ENCODE data around the gene ADGRG1. TPM values are rescaled to one million over a fixed set of nuclear protein-coding genes. Genes with fewer than 3 reads are reported as not detected.
A peak's percentile ranks its signal among the peaks of the same experiment; 100 is the strongest.

The ADGRG1 gene
- total RNA-seq, 2 experiments from 2014 or later, result 3.3 to 3.7 TPM

- ATAC-seq, result no peak
- Mint-ChIP-seq H3K27ac (peak overlapping the region; percentile 44), H3K36me3 (ENCODE audit: low read depth) (no peaks in the 10 kb centered on the region), H3K4me3 (no peak overlapping the region), H3K4me1 (ENCODE audit: low read depth) (peaks cover 55% of the 10 kb centered on the region), H3K9me3 (ENCODE audit: insufficient read depth) (no peaks in the 10 kb centered on the region), H3K27me3 (ENCODE audit: low read depth) (no peaks in the 10 kb centered on the region)
- POLR2A ChIA-PET, result interaction anchor here (0.7 to 5.4 kb wide), 6 partner anchors 12 to 89 kb away, joined by 3 to 33 read pairs (median 6); partner anchors contain the start of gene KATNB1
- DNase-seq, result no peak
- CTCF ChIA-PET, result interaction anchor here (1.2 to 9.3 kb wide), 8 partner anchors 9 to 71 kb away, joined by 3 to 244 read pairs (median 66); no protein-coding TSS in a partner anchor
Measured at GRCh38 chr16:57646388-57647039, 18.1 kb downstream of the ADGRG1 start.

- DNase-seq (no peak), ATAC-seq (no peak)
- no peaks in the 10 kb centered on the region for H3K9me3 Mint-ChIP-seq (ENCODE audit: insufficient read depth)
- H3K4me3 Mint-ChIP-seq, result peak overlapping the region; percentile 30
- H3K36me3 Mint-ChIP-seq (ENCODE audit: low read depth), result no peaks in the 10 kb centered on the region
- ChIA-PET CTCF (interaction anchor here (1.2 to 9.3 kb wide), 14 partner anchors 10 to 104 kb away, joined by 3 to 244 read pairs (median 17); partner anchors contain the start of gene ADGRG5), POLR2A (interaction anchor here (0.6 to 5.4 kb wide), 7 partner anchors 13 to 103 kb away, joined by 3 to 33 read pairs (median 10); partner anchors contain the start of gene KATNB1)
- H3K27ac Mint-ChIP-seq, result peak overlapping the region; percentile 82
- H3K4me1 Mint-ChIP-seq (ENCODE audit: low read depth), result peaks cover 62% of the 10 kb centered on the region
- no peaks in the 10 kb centered on the region for H3K27me3 Mint-ChIP-seq (ENCODE audit: low read depth)
Measured at GRCh38 chr16:57647136-57647875, 18.9 kb downstream of the ADGRG1 start.

- Mint-ChIP-seq H3K36me3 (ENCODE audit: low read depth) (no peaks in the 10 kb centered on the region), H3K9me3 (ENCODE audit: insufficient read depth) (no peaks in the 10 kb centered on the region), H3K27ac (peak overlapping the region; percentile 82), H3K4me1 (ENCODE audit: low read depth) (peaks cover 64% of the 10 kb centered on the region), H3K27me3 (ENCODE audit: low read depth) (no peaks in the 10 kb centered on the region), H3K4me3 (peak overlapping the region; percentile 30)
- ChIA-PET CTCF (interaction anchor here (1.0 to 9.3 kb wide), 23 partner anchors 8 to 151 kb away, joined by 3 to 244 read pairs (median 10); partner anchors contain the start of genes ADGRG5 and KATNB1), POLR2A (interaction anchor here (1.4 to 5.4 kb wide), 4 partner anchors 38 to 71 kb away, joined by 10 to 33 read pairs (median 12); no protein-coding TSS in a partner anchor)
- ATAC-seq (no peak), DNase-seq (peak; percentile 42)
Measured at GRCh38 chr16:57648125-57648524, 19.7 kb downstream of the ADGRG1 start.

GRCh38 chr16:57648581-57649442 is 20.4 kb downstream of the ADGRG1 start:
- H3K9me3 Mint-ChIP-seq (ENCODE audit: insufficient read depth), result no peaks in the 10 kb centered on the region
- DNase-seq, result peak; percentile 93
- peak overlapping the region; percentile 82 for H3K27ac Mint-ChIP-seq
- POLR2A ChIA-PET, result interaction anchor here (1.8 to 5.4 kb wide), 3 partner anchors 39 to 72 kb away, joined by 11 to 33 read pairs (median 12); no protein-coding TSS in a partner anchor
- CTCF ChIA-PET, result interaction anchor here (0.6 to 9.3 kb wide), 34 partner anchors 9 to 267 kb away, joined by 3 to 244 read pairs (median 7); partner anchors contain the start of genes ADGRG3, ADGRG5 and KATNB1
- peaks cover 59% of the 10 kb centered on the region for H3K4me1 Mint-ChIP-seq (ENCODE audit: low read depth)
- no peaks in the 10 kb centered on the region for H3K36me3 Mint-ChIP-seq (ENCODE audit: low read depth)
- peak; percentile 67 for ATAC-seq
- no peaks in the 10 kb centered on the region for H3K27me3 Mint-ChIP-seq (ENCODE audit: low read depth)
- H3K4me3 Mint-ChIP-seq, result no peak overlapping the region

- Mint-ChIP-seq H3K9me3 (ENCODE audit: insufficient read depth) (no peaks in the 10 kb centered on the region), H3K4me1 (ENCODE audit: low read depth) (peaks cover 59% of the 10 kb centered on the region), H3K36me3 (ENCODE audit: low read depth) (no peaks in the 10 kb centered on the region), H3K4me3 (no peak overlapping the region), H3K27ac (peak overlapping the region; percentile 82), H3K27me3 (ENCODE audit: low read depth) (no peaks in the 10 kb centered on the region)
- DNase-seq (no peak), ATAC-seq (no peak)
- ChIA-PET CTCF (interaction anchor here (0.6 to 9.3 kb wide), 20 partner anchors 12 to 118 kb away, joined by 3 to 244 read pairs (median 4); partner anchors contain the start of genes ADGRG3, ADGRG5 and KATNB1), POLR2A (interaction anchor here (5.4 kb wide), 1 partner anchor 57 kb away, joined by 33 read pairs; no protein-coding TSS in a partner anchor)
Measured at GRCh38 chr16:57649443-57649751, 21.0 kb downstream of the ADGRG1 start.

GRCh38 chr16:57649846-57650245 is 21.4 kb downstream of the ADGRG1 start:
- Mint-ChIP-seq H3K4me1 (ENCODE audit: low read depth) (peaks cover 59% of the 10 kb centered on the region), H3K27me3 (ENCODE audit: low read depth) (no peaks in the 10 kb centered on the region), H3K4me3 (no peak overlapping the region), H3K9me3 (ENCODE audit: insufficient read depth) (no peaks in the 10 kb centered on the region), H3K27ac (peak overlapping the region; percentile 11), H3K36me3 (ENCODE audit: low read depth) (no peaks in the 10 kb centered on the region)
- DNase-seq (no peak), ATAC-seq (no peak)
- ChIA-PET CTCF (interaction anchor here (0.6 to 9.3 kb wide), 20 partner anchors 11 to 118 kb away, joined by 3 to 244 read pairs (median 4); partner anchors contain the start of genes ADGRG3, ADGRG5 and KATNB1), POLR2A (interaction anchor here (5.4 kb wide), 1 partner anchor 58 kb away, joined by 33 read pairs; no protein-coding TSS in a partner anchor)

GRCh38 chr16:57651344-57652333 is 23.2 kb downstream of the ADGRG1 start:
- Mint-ChIP-seq H3K4me3 (peak overlapping the region; percentile 39), H3K36me3 (ENCODE audit: low read depth) (no peaks in the 10 kb centered on the region), H3K27me3 (ENCODE audit: low read depth) (no peaks in the 10 kb centered on the region), H3K4me1 (ENCODE audit: low read depth) (peaks cover 63% of the 10 kb centered on the region), H3K9me3 (ENCODE audit: insufficient read depth) (no peaks in the 10 kb centered on the region), H3K27ac (peak overlapping the region; percentile 70)
- POLR2A ChIA-PET, result interaction anchor here (0.6 to 1.1 kb wide), 2 partner anchors 13 to 59 kb away, joined by 3 read pairs; no protein-coding TSS in a partner anchor
- DNase-seq (peak; percentile 75), ATAC-seq (peak; percentile 64)
- CTCF ChIA-PET, result interaction anchor here (1.0 to 9.3 kb wide), 5 partner anchors 18 to 76 kb away, joined by 3 to 244 read pairs (median 8); no protein-coding TSS in a partner anchor

- no peak for DNase-seq
- no peaks in the 10 kb centered on the region for H3K27me3 Mint-ChIP-seq (ENCODE audit: low read depth)
- H3K9me3 Mint-ChIP-seq (ENCODE audit: insufficient read depth), result no peaks in the 10 kb centered on the region
- H3K36me3 Mint-ChIP-seq (ENCODE audit: low read depth), result no peaks in the 10 kb centered on the region
- H3K4me3 Mint-ChIP-seq, result no peak overlapping the region
- peak overlapping the region; percentile 36 for H3K27ac Mint-ChIP-seq
- POLR2A ChIA-PET, result interaction anchor here (1.1 kb wide), 1 partner anchor 60 kb away, joined by 3 read pairs; no protein-coding TSS in a partner anchor
- CTCF ChIA-PET, result interaction anchor here (1.0 to 9.3 kb wide), 5 partner anchors 16 to 77 kb away, joined by 3 to 244 read pairs (median 8); no protein-coding TSS in a partner anchor
- peaks cover 51% of the 10 kb centered on the region for H3K4me1 Mint-ChIP-seq (ENCODE audit: low read depth)
- no peak for ATAC-seq
Measured at GRCh38 chr16:57652695-57653471, 24.5 kb downstream of the ADGRG1 start.

GRCh38 chr16:57653936-57654335 is 25.5 kb downstream of the ADGRG1 start:
- Mint-ChIP-seq H3K4me1 (ENCODE audit: low read depth) (peaks cover 45% of the 10 kb centered on the region), H3K4me3 (no peak overlapping the region), H3K9me3 (ENCODE audit: insufficient read depth) (no peaks in the 10 kb centered on the region), H3K27ac (no peak overlapping the region), H3K36me3 (ENCODE audit: low read depth) (no peaks in the 10 kb centered on the region), H3K27me3 (ENCODE audit: low read depth) (no peaks in the 10 kb centered on the region)
- ATAC-seq, result no peak
- ChIA-PET POLR2A (no interaction called here), CTCF (interaction anchor here (1.7 to 9.3 kb wide), 2 partner anchors 78 kb away, joined by 10 to 244 read pairs; no protein-coding TSS in a partner anchor)
- DNase-seq, result no peak

Measured in activated CD8-positive, alpha-beta T cell treated with anti-CD3 and anti-CD28 coated beads, Interleukin-2, amount 10 ng/mL, durations not matched to agents 7 days and 5 days (primary cell).